HEK293T (cell line): ENCODE data around the gene CHST3.

Experiments
- CTCF ChIA-PET: fragments of 350-600 bp; formaldehyde crosslinking; extraction: SDS; loops from one replicate; lab custom pipeline; 2021; ENCODE audit warnings: antibody characterized with exemption, inconsistent platforms; lab: Yijun Ruan, JAX
- POLR2A ChIA-PET: fragments of 350-600 bp; formaldehyde crosslinking; extraction: SDS; loops from one replicate; lab custom pipeline; 2020; ENCODE audit warnings: antibody characterized with exemption, inconsistent platforms; lab: Yijun Ruan, JAX
- DNase-seq: peaks from one replicate; pipeline ENCODE4 v3.0.0; 2012; ENCODE audit warnings: mixed read lengths; ENCODE audit errors: extremely low spot score
- ARNT ChIP-seq: fragments of 450-650 bp; IDR thresholded peaks from 2 replicates; pipeline ENCODE4 v1.6.1; 2017; ENCODE audit warnings: mild to moderate bottlenecking
- BHLHE40 ChIP-seq: fragments of 450-650 bp; IDR thresholded peaks from 2 replicates; pipeline ENCODE4 v1.6.1; 2016; ENCODE audit warnings: mild to moderate bottlenecking, moderate library complexity, borderline replicate concordance
- CTBP1 ChIP-seq: fragments of 450-650 bp; IDR thresholded peaks from 2 replicates; pipeline ENCODE4 v1.6.1; 2016; ENCODE audit warnings: borderline replicate concordance
- ELF4 ChIP-seq: fragments of 450-650 bp; IDR thresholded peaks from 2 replicates; pipeline ENCODE4 v1.6.1; 2017; ENCODE audit warnings: antibody characterized with exemption
- FOXA1 ChIP-seq: fragments of 450-650 bp; IDR thresholded peaks from 2 replicates; pipeline ENCODE4 v1.6.1; 2016; ENCODE audit warnings: mild to moderate bottlenecking
- FOXK2 ChIP-seq: fragments of 450-650 bp; IDR thresholded peaks from 2 replicates; pipeline ENCODE4 v1.6.1; 2016; ENCODE audit warnings: mild to moderate bottlenecking
- FOXM1 ChIP-seq: fragments of 450-650 bp; IDR thresholded peaks from 2 replicates; pipeline ENCODE4 v1.6.1; 2017; ENCODE audit warnings: mild to moderate bottlenecking, borderline replicate concordance
- HDGF ChIP-seq: fragments of 450-650 bp; IDR thresholded peaks from 2 replicates; pipeline ENCODE4 v1.6.1; 2017; ENCODE audit warnings: antibody characterized with exemption, borderline replicate concordance
- L3MBTL2 ChIP-seq: fragments of 450-650 bp; conservative IDR thresholded peaks from 2 replicates; pipeline ENCODE4 v1.6.1; 2016; ENCODE audit warnings: mild to moderate bottlenecking
- LEF1 ChIP-seq: fragments of 450-650 bp; IDR thresholded peaks from 2 replicates; pipeline ENCODE4 v1.6.1; 2017; ENCODE audit warnings: mild to moderate bottlenecking, borderline replicate concordance
- NFRKB ChIP-seq: fragments of 450-650 bp; IDR thresholded peaks from 2 replicates; pipeline ENCODE4 v1.6.1; 2016; ENCODE audit warnings: mild to moderate bottlenecking, moderate library complexity
- PKNOX1 ChIP-seq: fragments of 450-650 bp; IDR thresholded peaks from 2 replicates; pipeline ENCODE4 v1.6.1; 2016
- SP1 ChIP-seq: fragments of 450-650 bp; IDR thresholded peaks from 2 replicates; pipeline ENCODE4 v1.6.1; 2017
- SUZ12 ChIP-seq: fragments of 450-650 bp; IDR thresholded peaks from 2 replicates; pipeline ENCODE4 v1.6.1; 2016; ENCODE audit warnings: mild to moderate bottlenecking
- TARDBP ChIP-seq: fragments of 450-650 bp; IDR thresholded peaks from 2 replicates; pipeline ENCODE4 v1.6.1; 2016
- ZNF384 ChIP-seq: fragments of 450-650 bp; IDR thresholded peaks from 2 replicates; pipeline ENCODE4 v1.6.1; 2016

The CHST3 gene

GRCh38 chr10:72011468-72011867 lies 47.3 kb downstream of the CHST3 start:
- DNase-seq: no peak
- TF ChIP-seq HDGF (no peak), NFRKB (no peak), TARDBP (no peak), CTBP1 (no peak), FOXK2 (no peak), L3MBTL2 (no peak), SUZ12 (no peak), PKNOX1 (no peak), LEF1 (no peak), SP1 (no peak)
- ChIA-PET POLR2A (no interaction called here), CTCF (no interaction called here)

- CTCF ChIA-PET: interaction anchor here (0.6 kb wide), 1 partner anchor 42 kb away, joined by 3 read pairs; no protein-coding TSS in a partner anchor
- no peak for DNase-seq
- no peak for TF ChIP-seq SP1
- no peak for TF ChIP-seq HDGF
- TF ChIP-seq FOXM1: no peak
- no peak for TF ChIP-seq ELF4
- TF ChIP-seq FOXK2: no peak
- TF ChIP-seq NFRKB: no peak
- no peak for TF ChIP-seq ARNT
- TF ChIP-seq L3MBTL2: no peak
- TF ChIP-seq PKNOX1: no peak
- POLR2A ChIA-PET: no interaction called here
These were observed 47.8 kb downstream of the CHST3 start for GRCh38 chr10:72011976-72012512.

GRCh38 chr10:72012796-72013195 lies 48.6 kb downstream of the CHST3 start:
- no peak for DNase-seq
- no peak for TF ChIP-seq TARDBP
- TF ChIP-seq ZNF384: no peak
- TF ChIP-seq SP1: no peak
- no peak for TF ChIP-seq ELF4
- no peak for TF ChIP-seq BHLHE40
- no peak for TF ChIP-seq SUZ12
- TF ChIP-seq NFRKB: no peak
- TF ChIP-seq FOXA1: no peak
- no peak for TF ChIP-seq CTBP1
- no peak for TF ChIP-seq FOXK2
- no peak for TF ChIP-seq FOXM1
- ChIA-PET CTCF (interaction anchor here (0.6 to 1.0 kb wide), 3 partner anchors 33 to 56 kb away, joined by 3 read pairs; no protein-coding TSS in a partner anchor), POLR2A (no interaction called here)

- DNase-seq: no peak
- TF ChIP-seq ELF4 (no peak), TARDBP (no peak), LEF1 (no peak), FOXA1 (no peak), L3MBTL2 (no peak), ARNT (no peak), HDGF (no peak), BHLHE40 (no peak), PKNOX1 (no peak), SUZ12 (no peak), FOXK2 (no peak)
- ChIA-PET CTCF (interaction anchor here (0.6 to 1.0 kb wide), 2 partner anchors 33 to 57 kb away, joined by 3 read pairs; no protein-coding TSS in a partner anchor), POLR2A (no interaction called here)
These were observed 49.2 kb downstream of the CHST3 start for GRCh38 chr10:72013202-72013945.

- TF ChIP-seq FOXM1 (no peak), PKNOX1 (no peak), ELF4 (no peak), NFRKB (no peak), TARDBP (no peak), HDGF (no peak), FOXA1 (no peak), LEF1 (no peak), ZNF384 (no peak), CTBP1 (no peak), FOXK2 (no peak), L3MBTL2 (no peak)
- POLR2A ChIA-PET: interaction anchor here (1.1 kb wide), 1 partner anchor 50 kb away, joined by 3 read pairs; the partner anchor contains the start of gene CHST3
- DNase-seq: no peak
- CTCF ChIA-PET: no interaction called here
These were observed 50.0 kb downstream of the CHST3 start for GRCh38 chr10:72014197-72014596.
